ENCODE measurements around the gene OR10G3. TPM values are rescaled to one million over a fixed set of nuclear protein-coding genes. Genes with fewer than 3 reads are reported as not detected.
"Not testable (repeated sequence)": the region's sequence is repeated elsewhere in the genome, so short reads cannot be mapped to it uniquely, and the experiment has no call there.

OR10G3 gene
- total RNA-seq (not detected), polyA plus RNA-seq (not detected), total RNA-seq (0 reads per million in 6 experiments)

- H3K27me3 Mint-ChIP-seq, result peaks cover 0 to 21% (median 4%) of the 10 kb centered on the region in 5 donors
- ATAC-seq (no peak), DNase-seq (no peak)
- no peaks in the 10 kb centered on the region for H3K9me3 Mint-ChIP-seq
- POLR2A ChIA-PET, result no interaction called here
- H3K36me3 Mint-ChIP-seq, result no peaks in the 10 kb centered on the region
- H3K4me3 Mint-ChIP-seq, result no peak within 1 kb of the TSS
- no peak within 1 kb of the TSS for H3K27ac Mint-ChIP-seq
- no peaks in the 10 kb centered on the region for H3K4me1 Mint-ChIP-seq
These were observed at the start of gene OR10G3 for GRCh38 chr14:21579976-21580375. Gene OR10G3 (minus strand): TSS chr14:21580076. CDS start chr14:21570744, 9,332 bp downstream.

- peaks cover 0 to 7% (median 0%) of the 10 kb centered on the region in 9 donors for H3K9me3 Mint-ChIP-seq
- peaks cover 5 to 24% (median 22%) of the 10 kb centered on the region in 5 donors for H3K27me3 Mint-ChIP-seq
- peak overlapping the region in 1 of 10 donors; percentile 33 for H3K4me3 Mint-ChIP-seq
- H3K4me1 Mint-ChIP-seq, result no peaks in the 10 kb centered on the region
- POLR2A ChIA-PET, result no interaction called here
- DNase-seq, result no peak
- no peak overlapping the region for H3K27ac Mint-ChIP-seq
- H3K36me3 Mint-ChIP-seq, result peaks cover 0 to 2% (median 0%) of the 10 kb centered on the region in 3 donors
- no peak for ATAC-seq
These were observed 46.8 kb upstream of the OR10G3 start for GRCh38 chr14:21626491-21627230.

- H3K27ac Mint-ChIP-seq, result no peak overlapping the region
- H3K9me3 Mint-ChIP-seq, result peaks cover 0 to 2% (median 0%) of the 10 kb centered on the region in 9 donors
- H3K4me1 Mint-ChIP-seq, result no peaks in the 10 kb centered on the region
- POLR2A ChIA-PET, result no interaction called here
- peaks cover 10 to 26% (median 13%) of the 10 kb centered on the region in 5 donors for H3K27me3 Mint-ChIP-seq
- H3K4me3 Mint-ChIP-seq, result no peak overlapping the region
- peaks cover 0 to 2% (median 0%) of the 10 kb centered on the region in 3 donors for H3K36me3 Mint-ChIP-seq
- ATAC-seq, result no peak
- DNase-seq, result no peak
These were observed 37.7 kb upstream of the OR10G3 start for GRCh38 chr14:21617614-21618013.

GRCh38 chr14:21614240-21614639 lies 34.4 kb upstream of the OR10G3 start:
- H3K27ac Mint-ChIP-seq, result peak overlapping the region in 1 of 10 donors; percentile 67
- ATAC-seq (no peak), DNase-seq (no peak)
- no peaks in the 10 kb centered on the region for H3K9me3 Mint-ChIP-seq
- H3K27me3 Mint-ChIP-seq, result peaks cover 3 to 31% (median 12%) of the 10 kb centered on the region in 5 donors
- POLR2A ChIA-PET, result interaction anchor here (0.6 kb wide), 1 partner anchor 40 kb away, joined by 3 read pairs; no protein-coding TSS in a partner anchor
- peak overlapping the region in 1 of 10 donors; percentile 49 for H3K4me3 Mint-ChIP-seq
- peaks cover 0 to 2% (median 0%) of the 10 kb centered on the region in 3 donors for H3K36me3 Mint-ChIP-seq
- no peaks in the 10 kb centered on the region for H3K4me1 Mint-ChIP-seq

GRCh38 chr14:21612324-21612723 lies 32.4 kb upstream of the OR10G3 start:
- H3K27ac Mint-ChIP-seq, result no peak overlapping the region
- no peak for DNase-seq

GRCh38 chr14:21602181-21602580 lies 22.3 kb upstream of the OR10G3 start:
- H3K27me3 Mint-ChIP-seq, DNase-seq, H3K4me3 Mint-ChIP-seq, H3K9me3 Mint-ChIP-seq, POLR2A ChIA-PET, ATAC-seq, H3K4me1 Mint-ChIP-seq, H3K27ac Mint-ChIP-seq, H3K36me3 Mint-ChIP-seq: not testable (repeated sequence)

More at GRCh38 chr14:21612324-21612723, 32.4 kb upstream of the OR10G3 start:
- H3K4me1 Mint-ChIP-seq, result no peaks in the 10 kb centered on the region
- no peak for ATAC-seq
- peaks cover 3 to 27% (median 13%) of the 10 kb centered on the region in 5 donors for H3K27me3 Mint-ChIP-seq
- peak overlapping the region in 1 of 10 donors; percentile 16 for H3K4me3 Mint-ChIP-seq
- H3K9me3 Mint-ChIP-seq, result no peaks in the 10 kb centered on the region
- POLR2A ChIA-PET, result no interaction called here
- peaks cover 0 to 2% (median 0%) of the 10 kb centered on the region in 3 donors for H3K36me3 Mint-ChIP-seq

GRCh38 chr14:21589317-21589716 lies 9.4 kb upstream of the OR10G3 start:
- H3K9me3 Mint-ChIP-seq, result peaks cover 13 to 35% (median 22%) of the 10 kb centered on the region in 9 donors
- DNase-seq, result no peak

GRCh38 chr14:21575661-21576060 lies 4.2 kb downstream of the OR10G3 start:
- Mint-ChIP-seq H3K4me3 (no peak overlapping the region), H3K27me3 (peaks cover 4 to 19% (median 14%) of the 10 kb centered on the region in 5 donors), H3K36me3 (peaks cover 0 to 4% (median 0%) of the 10 kb centered on the region in 3 donors), H3K9me3 (peaks cover 0 to 4% (median 0%) of the 10 kb centered on the region in 9 donors), H3K4me1 (no peaks in the 10 kb centered on the region), H3K27ac (no peak overlapping the region)
- ATAC-seq (no peak), DNase-seq (no peak)
- POLR2A ChIA-PET, result no interaction called here

More at GRCh38 chr14:21589317-21589716, 9.4 kb upstream of the OR10G3 start:
- ATAC-seq, result no peak
- Mint-ChIP-seq H3K27ac (no peak overlapping the region), H3K4me3 (no peak overlapping the region), H3K36me3 (peaks cover 4 to 22% (median 14%) of the 10 kb centered on the region in 3 donors), H3K27me3 (peaks cover 10 to 23% (median 20%) of the 10 kb centered on the region in 5 donors), H3K4me1 (no peaks in the 10 kb centered on the region)
- POLR2A ChIA-PET, result no interaction called here

GRCh38 chr14:21572604-21573003 lies 7.3 kb downstream of the OR10G3 start:
- no peak for DNase-seq
- peaks cover 0 to 4% (median 0%) of the 10 kb centered on the region in 3 donors for H3K36me3 Mint-ChIP-seq
- no peak overlapping the region for H3K27ac Mint-ChIP-seq
- H3K4me1 Mint-ChIP-seq, result no peaks in the 10 kb centered on the region
- peaks cover 4 to 29% (median 22%) of the 10 kb centered on the region in 5 donors for H3K27me3 Mint-ChIP-seq
- POLR2A ChIA-PET, result interaction anchor here (0.6 kb wide), 1 partner anchor 154 kb away, joined by 3 read pairs; no protein-coding TSS in a partner anchor
- H3K4me3 Mint-ChIP-seq, result no peak overlapping the region
- no peak for ATAC-seq
- peaks cover 0 to 4% (median 0%) of the 10 kb centered on the region in 9 donors for H3K9me3 Mint-ChIP-seq

- H3K36me3 Mint-ChIP-seq, result no peaks in the 10 kb centered on the region
- H3K4me3 Mint-ChIP-seq, result peak overlapping the region in 1 of 10 donors; percentile 34
- no peaks in the 10 kb centered on the region for H3K27me3 Mint-ChIP-seq
- no peaks in the 10 kb centered on the region for H3K9me3 Mint-ChIP-seq
- H3K4me1 Mint-ChIP-seq, result peaks cover 3 to 6% (median 5%) of the 10 kb centered on the region in 4 donors
- ATAC-seq (no peak), DNase-seq (no peak)
- H3K27ac Mint-ChIP-seq, result peak overlapping the region in 2 of 10 donors; percentile 52 to 60
- POLR2A ChIA-PET, result no interaction called here
These were observed 21.1 kb downstream of the OR10G3 start for GRCh38 chr14:21558703-21559170.

- POLR2A ChIA-PET, result interaction anchor here (0.5 to 0.9 kb wide), 2 partner anchors 61 to 99 kb away, joined by 3 to 5 read pairs; no protein-coding TSS in a partner anchor
- Mint-ChIP-seq H3K4me1 (peaks cover 3 to 6% (median 5%) of the 10 kb centered on the region in 4 donors), H3K9me3 (no peaks in the 10 kb centered on the region), H3K4me3 (peak overlapping the region; percentile 1 to 65 (median 34)), H3K27ac (peak overlapping the region in 9 of 10 donors; percentile 4 to 91 (median 83)), H3K27me3 (no peaks in the 10 kb centered on the region), H3K36me3 (no peaks in the 10 kb centered on the region)
- DNase-seq (peak; percentile 43 to 91 (median 76)), ATAC-seq (peak; percentile 80 to 82)
These were observed 22.6 kb downstream of the OR10G3 start for GRCh38 chr14:21557084-21557901.

- POLR2A ChIA-PET, result interaction anchor here (0.5 to 0.9 kb wide), 5 partner anchors 44 to 101 kb away, joined by 3 to 5 read pairs (median 4); partner anchors contain the start of gene CHD8
- H3K4me3 Mint-ChIP-seq, result no peak overlapping the region
- no peaks in the 10 kb centered on the region for H3K36me3 Mint-ChIP-seq
- DNase-seq (no peak), ATAC-seq (no peak)
- peaks cover 3 to 6% (median 5%) of the 10 kb centered on the region in 4 donors for H3K4me1 Mint-ChIP-seq
- H3K9me3 Mint-ChIP-seq, result no peaks in the 10 kb centered on the region
- H3K27ac Mint-ChIP-seq, result peak overlapping the region in 3 of 10 donors; percentile 25 to 71 (median 27)
- peaks cover 0 to 3% (median 0%) of the 10 kb centered on the region in 5 donors for H3K27me3 Mint-ChIP-seq
These were observed 23.3 kb downstream of the OR10G3 start for GRCh38 chr14:21556378-21557083.
